Measurements from ENCODE around the gene RSRP1.

GRCh38 chr1:25247024-25247828 is at the start of gene RSRP1:
- TF ChIP-seq, protein P1, sequence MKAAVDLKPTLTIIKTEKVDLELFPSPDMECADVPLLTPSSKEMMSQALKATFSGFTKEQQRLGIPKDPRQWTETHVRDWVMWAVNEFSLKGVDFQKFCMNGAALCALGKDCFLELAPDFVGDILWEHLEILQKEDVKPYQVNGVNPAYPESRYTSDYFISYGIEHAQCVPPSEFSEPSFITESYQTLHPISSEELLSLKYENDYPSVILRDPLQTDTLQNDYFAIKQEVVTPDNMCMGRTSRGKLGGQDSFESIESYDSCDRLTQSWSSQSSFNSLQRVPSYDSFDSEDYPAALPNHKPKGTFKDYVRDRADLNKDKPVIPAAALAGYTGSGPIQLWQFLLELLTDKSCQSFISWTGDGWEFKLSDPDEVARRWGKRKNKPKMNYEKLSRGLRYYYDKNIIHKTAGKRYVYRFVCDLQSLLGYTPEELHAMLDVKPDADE (IDR thresholded peaks at IDR 0.05): 0 out of 2 replicates have a peak, but pooled peaks have one; percentile 46
- peak; percentile 65 for TF ChIP-seq CREB1 (CRISPR knock-in tag; IDR thresholded peaks at IDR 0.05; ENCODE audit: low read depth)
- no peak for TF ChIP-seq EZH2 (IDR thresholded peaks at IDR 0.05; ENCODE audit: low read depth, unreplicated experiment)
- TF ChIP-seq CTCF (conservative IDR thresholded peaks at IDR 0.05; ENCODE audit: low read depth in 2 of 2): no peak
- TF ChIP-seq REST (IDR thresholded peaks at IDR 0.05; ENCODE audit: unreplicated experiment): no peak
- no peak for TF ChIP-seq ZNF114 (CRISPR knock-in tag; IDR thresholded peaks at IDR 0.05)
- no peak for TF ChIP-seq EZH2phosphoT487 (IDR thresholded peaks at IDR 0.05; ENCODE audit: unreplicated experiment)
- peak; percentile 100 for TF ChIP-seq POLR2AphosphoS5 (IDR thresholded peaks at IDR 0.05; ENCODE audit: low read depth)
- no peak for TF ChIP-seq STAT1 (IDR thresholded peaks at IDR 0.05; ENCODE audit: unreplicated experiment)
- no peak for TF ChIP-seq JUNB (IDR thresholded peaks at IDR 0.05; ENCODE audit: unreplicated experiment)
- TF ChIP-seq NANOG (IDR thresholded peaks at IDR 0.05; ENCODE audit: borderline replicate concordance): no peak
- no peak for TF ChIP-seq ZNF462 (CRISPR knock-in tag; IDR thresholded peaks at IDR 0.05)
- TF ChIP-seq ZNF331 (CRISPR knock-in tag; IDR thresholded peaks at IDR 0.05; ENCODE audit: low read depth): no peak
